Body of pancreas (tissue), 4 donors: ENCODE measurements around the gene GCH1.

Experiments used
- POLR2A ChIP-seq, 3 donors: fragments of 450-650 bp; IDR thresholded peaks; one replicate each; pipeline ENCODE4 v1.6.1; 2016; ENCODE audit warnings: antibody characterized with exemption in 3 of 3, mild to moderate bottlenecking in 2 of 3
- TF ChIP-seq, protein P1 (sequence below), 7 experiments: fragments of 450-650 bp in 4 of 7; fragments of 200-600 bp in 3 of 7; sonication (generic) in 3 of 7; IDR thresholded peaks; one replicate each; pipeline ENCODE4 v1.5.1; 2016 to 2019; ENCODE audit warnings: antibody characterized with exemption in 7 of 7

DNA sequence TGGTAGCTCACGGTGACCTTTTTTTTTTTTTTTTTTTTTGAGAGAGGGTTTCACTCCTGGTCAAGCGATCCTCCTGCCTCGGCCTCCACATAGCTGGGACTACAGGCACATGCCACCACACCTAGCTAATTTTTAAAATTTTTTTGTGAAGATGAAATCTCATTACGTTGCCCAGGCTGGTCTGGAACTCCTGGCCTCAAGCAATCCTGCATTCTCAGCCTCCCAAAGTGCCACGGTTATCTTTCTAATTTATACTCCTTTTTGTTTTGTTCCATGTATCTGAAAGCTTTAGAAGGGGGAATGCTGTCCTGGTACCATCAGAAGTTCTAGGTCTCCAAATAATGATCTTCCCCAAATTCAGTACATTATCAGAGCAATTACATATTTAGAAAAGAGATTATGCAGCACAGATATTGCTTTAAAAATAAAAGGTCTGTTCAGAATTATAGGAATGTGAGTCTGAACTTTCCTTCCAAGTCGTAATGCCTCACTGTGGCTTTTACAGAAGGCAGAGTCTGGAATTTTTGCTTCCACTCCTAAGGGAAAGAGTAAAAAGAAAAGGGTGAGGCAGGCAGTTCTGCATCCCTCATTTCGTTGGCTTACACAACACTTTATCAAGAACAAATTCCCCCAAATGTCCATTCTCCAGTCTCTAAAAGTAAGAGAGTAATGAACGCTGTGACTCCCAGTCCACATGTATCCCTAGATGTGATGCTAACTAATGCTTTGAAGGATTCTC, 73.0 kb downstream of the GCH1 start:
- TF ChIP-seq, protein P1, sequence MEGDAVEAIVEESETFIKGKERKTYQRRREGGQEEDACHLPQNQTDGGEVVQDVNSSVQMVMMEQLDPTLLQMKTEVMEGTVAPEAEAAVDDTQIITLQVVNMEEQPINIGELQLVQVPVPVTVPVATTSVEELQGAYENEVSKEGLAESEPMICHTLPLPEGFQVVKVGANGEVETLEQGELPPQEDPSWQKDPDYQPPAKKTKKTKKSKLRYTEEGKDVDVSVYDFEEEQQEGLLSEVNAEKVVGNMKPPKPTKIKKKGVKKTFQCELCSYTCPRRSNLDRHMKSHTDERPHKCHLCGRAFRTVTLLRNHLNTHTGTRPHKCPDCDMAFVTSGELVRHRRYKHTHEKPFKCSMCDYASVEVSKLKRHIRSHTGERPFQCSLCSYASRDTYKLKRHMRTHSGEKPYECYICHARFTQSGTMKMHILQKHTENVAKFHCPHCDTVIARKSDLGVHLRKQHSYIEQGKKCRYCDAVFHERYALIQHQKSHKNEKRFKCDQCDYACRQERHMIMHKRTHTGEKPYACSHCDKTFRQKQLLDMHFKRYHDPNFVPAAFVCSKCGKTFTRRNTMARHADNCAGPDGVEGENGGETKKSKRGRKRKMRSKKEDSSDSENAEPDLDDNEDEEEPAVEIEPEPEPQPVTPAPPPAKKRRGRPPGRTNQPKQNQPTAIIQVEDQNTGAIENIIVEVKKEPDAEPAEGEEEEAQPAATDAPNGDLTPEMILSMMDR (IDR thresholded peaks at IDR 0.05): no peak
- TF ChIP-seq POLR2A (IDR thresholded peaks at IDR 0.05): no peak
